K562 (cell line): ENCODE results near the gene PRDM1. TPM values are rescaled to one million over a fixed set of nuclear protein-coding genes. Genes with fewer than 3 reads are reported as not detected.

Source experiments
- BRD4 ChIP-seq: fragments of 200-600 bp; sonication (generic); IDR thresholded peaks from 2 replicates; pipeline ENCODE4 v1.6.1; 2017; ENCODE audit warnings: inconsistent platforms
- CHCHD3 ChIP-seq: fragments of 250-450 bp; sonication (Bioruptor Pico); IDR thresholded peaks from 2 replicates; pipeline ENCODE4 v2.1.2; 2022; ENCODE audit warnings: mild to moderate bottlenecking
- CXXC5 ChIP-seq: fragments of 250-450 bp; sonication (Bioruptor Pico); IDR thresholded peaks from 2 replicates; pipeline ENCODE4 v1.8.0; 2022; ENCODE audit warnings: inconsistent platforms, mild to moderate bottlenecking, moderate library complexity
- ESRRA ChIP-seq: fragments of 450-650 bp; IDR thresholded peaks from 2 replicates; pipeline ENCODE4 v1.6.1; 2014; ENCODE audit warnings: low read depth, mild to moderate bottlenecking, moderate library complexity, borderline replicate concordance
- ETV1 ChIP-seq: fragments of 450-650 bp; conservative IDR thresholded peaks from 2 replicates; pipeline ENCODE4 v1.6.1; 2016; ENCODE audit warnings: missing genetic modification characterization, control low read depth, low read depth, missing compliant biosample characterization
- GABPB2 ChIP-seq: fragments of 250-450 bp; sonication (Bioruptor Pico); conservative IDR thresholded peaks from 2 replicates; pipeline ENCODE4 v1.5.1; 2021; ENCODE audit warnings: mild to moderate bottlenecking
- HIVEP1 ChIP-seq: fragments of 250-450 bp; sonication (Bioruptor Pico); IDR thresholded peaks from 2 replicates; pipeline ENCODE4 v1.4.0; 2020; ENCODE audit warnings: mild to moderate bottlenecking
- KLF10 ChIP-seq: fragments of 250-450 bp; sonication (Bioruptor Pico); IDR thresholded peaks from 2 replicates; pipeline ENCODE4 v1.6.1; 2021; ENCODE audit warnings: matching md5 sums
- NFIC ChIP-seq: fragments of 450-650 bp; IDR thresholded peaks from 2 replicates; pipeline ENCODE4 v1.6.1; 2017; ENCODE audit warnings: mild to moderate bottlenecking, inconsistent platforms
- NR1H2 ChIP-seq: sonication (generic); formaldehyde crosslinking; IDR thresholded peaks from 2 replicates; pipeline ENCODE4 v1.4.0; 2020; ENCODE audit warnings: mild to moderate bottlenecking, missing genetic modification reagents
- PTRF ChIP-seq: fragments of 450-650 bp; IDR thresholded peaks from 2 replicates; pipeline ENCODE4 v1.6.1; 2016; ENCODE audit warnings: mild to moderate bottlenecking, missing genetic modification characterization, missing compliant biosample characterization
- PTTG1 ChIP-seq: fragments of 450-650 bp; IDR thresholded peaks from 2 replicates; pipeline ENCODE4 v1.6.1; 2016; ENCODE audit warnings: low read depth, mild to moderate bottlenecking, missing genetic modification characterization, missing compliant biosample characterization
- RAD51 ChIP-seq: fragments of 450-650 bp; IDR thresholded peaks from 2 replicates; pipeline ENCODE4 v1.7.1; 2016; ENCODE audit warnings: low read depth, mild to moderate bottlenecking, borderline replicate concordance
- SIX5 ChIP-seq, 2 experiments: IDR thresholded peaks; 2 replicates each; pipeline ENCODE4 v1.6.1; 2011; ENCODE audit warnings: low read length in 2 of 2, borderline replicate concordance in 1 of 2, low read depth in 1 of 2, mild to moderate bottlenecking in 1 of 2, moderate library complexity in 1 of 2; ENCODE audit not compliant: insufficient read depth in 1 of 2
- SMAD2 ChIP-seq: fragments of 150-350 bp; IDR thresholded peaks from 2 replicates; pipeline ENCODE4 v1.6.1; 2014; ENCODE audit warnings: low read depth, mild to moderate bottlenecking, low read length
- SOX6 ChIP-seq: fragments of 450-650 bp; IDR thresholded peaks from 2 replicates; pipeline ENCODE4 v1.6.1; 2014; ENCODE audit warnings: mild to moderate bottlenecking
- TBP ChIP-seq: optimal IDR thresholded peaks from 2 replicates; pipeline ENCODE3; 2011; ENCODE audit warnings: low read depth, low read length, improper control_type of control experiment
- ZNF134 ChIP-seq: fragments of 250-450 bp; sonication (Bioruptor Pico); conservative IDR thresholded peaks from 2 replicates; pipeline ENCODE4 v1.4.0; 2020
- ZNF140 ChIP-seq: fragments of 250-450 bp; sonication (Bioruptor Pico); IDR thresholded peaks from 2 replicates; pipeline ENCODE4 v1.8.0; 2021; ENCODE audit warnings: moderate library complexity, mild to moderate bottlenecking, inconsistent platforms
- ZNF197 ChIP-seq: fragments of 200-800 bp; sonication (Bioruptor generic); IDR thresholded peaks from 2 replicates; pipeline ENCODE4 v1.6.1; 2016; ENCODE audit warnings: low read depth, missing genetic modification characterization, missing compliant biosample characterization
- ZNF444 ChIP-seq: fragments of 250-450 bp; sonication (Bioruptor Pico); IDR thresholded peaks from 2 replicates; pipeline ENCODE4 v1.4.0; 2020; ENCODE audit warnings: mild to moderate bottlenecking, moderate library complexity
- polyA plus RNA-seq, 8 experiments: library from polyadenylated mRNA; depleted of rRNA in 4 of 8; stranded (reverse) in 5 of 8; unstranded in 3 of 8; fragments of >200 nt; fragmentation: Nextera tagmentation in 2 of 8; fragmentation: Illumina TruSeq in 1 of 8; extraction: Ambion mirVana in 2 of 8; extraction: Trizol in 1 of 8; gene quantifications; 2 replicates each; pipeline versions ENCODE4 v1.2.1 to v1.2.3, GENCODE V29; 2011 to 2014; ENCODE audit warnings: inconsistent platforms in 1 of 8, missing spikeins in 1 of 8
- total RNA-seq, 7 experiments: library from RNA; depleted of rRNA in 6 of 7; stranded (reverse); fragments of >200 nt in 6 of 7; fragmentation: Illumina TruSeq in 2 of 7; extraction: Trizol in 2 of 7; gene quantifications; 2 replicates each; pipeline versions ENCODE4 v1.2.1 to v1.2.3, GENCODE V29; 2011 to 2021; ENCODE audit warnings: low replicate concordance in 1 of 7
- TF ChIP-seq, protein P1 (sequence below): sonication (generic); formaldehyde crosslinking; IDR thresholded peaks from 2 replicates; pipeline ENCODE4 v1.8.0; 2022; ENCODE audit warnings: mild to moderate bottlenecking, missing genetic modification reagents, borderline replicate concordance
- TF ChIP-seq, protein P2 (sequence below): IDR thresholded peaks from 2 replicates; pipeline ENCODE4 v1.6.1; 2011; ENCODE audit not compliant: insufficient read length; ENCODE audit errors: extremely low read depth
- TF ChIP-seq, protein P3 (sequence below): fragments of 450-650 bp; formaldehyde crosslinking; IDR thresholded peaks from 2 replicates; pipeline ENCODE4 v1.4.0; 2020; ENCODE audit warnings: mild to moderate bottlenecking, moderate library complexity
- TF ChIP-seq, protein P4 (sequence below): fragments of 450-650 bp; IDR thresholded peaks from 2 replicates; pipeline ENCODE4 v1.6.1; 2016; ENCODE audit warnings: antibody characterized with exemption

PRDM1 gene
- total and polyA plus RNA-seq, 9 of the 15 experiments (the other 6 are each of a cell fraction or from before 2014, with no cell fraction given), result 0.09 to 0.89 (median 0.27) TPM

DNA sequence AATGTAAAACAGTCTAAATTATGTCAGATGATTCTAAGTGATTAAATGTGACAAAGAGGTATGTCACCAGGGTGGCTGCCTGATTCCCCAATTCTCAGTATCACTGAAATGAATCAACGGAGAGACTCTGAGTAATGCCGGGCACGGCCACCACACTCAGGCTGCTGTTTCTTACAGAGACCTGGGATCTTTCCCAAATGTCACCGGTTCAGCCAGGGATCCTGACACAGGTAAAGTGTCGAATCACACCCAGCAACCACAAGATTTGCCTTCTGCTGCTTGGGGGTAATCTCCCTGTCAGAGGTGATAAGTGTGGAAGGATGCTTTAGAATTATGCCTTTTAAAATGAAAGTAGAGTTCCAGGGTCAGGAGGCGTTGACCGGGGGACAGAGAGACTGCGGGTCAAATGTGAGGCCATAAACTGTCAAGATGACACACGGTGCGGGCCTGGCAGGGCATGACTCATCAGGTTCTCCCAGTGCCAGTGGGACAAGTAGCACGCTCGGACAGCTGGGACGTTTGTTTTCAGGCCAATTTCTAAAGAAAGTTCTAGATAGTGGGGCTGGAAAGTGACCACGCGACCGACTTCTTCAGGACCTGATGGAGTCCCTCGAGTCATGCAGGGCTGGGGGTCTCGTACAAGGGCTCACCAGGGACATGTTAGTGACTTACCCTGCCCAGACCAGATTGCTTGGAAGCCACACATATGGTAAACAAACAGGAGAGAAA lies 48.9 kb downstream of the PRDM1 start (continued):
- no peak for TF ChIP-seq ETV1 (tag)
- no peak for TF ChIP-seq ZNF140 (CRISPR knock-in tag)
- TF ChIP-seq CXXC5, result 0 out of 2 replicates have a peak, but pooled peaks have one; percentile 31
- peak; percentile 30; the same call in 1 of the 2 replicates for TF ChIP-seq SOX6
- no peak for TF ChIP-seq SIX5 (IDR thresholded peaks at IDR 0.05; ENCODE audit: borderline replicate concordance in 1 of 2, insufficient read depth in 1 of 2, low read depth in 1 of 2, low read length in 2 of 2)
- TF ChIP-seq ZNF444, result no peak
- TF ChIP-seq, protein P1, sequence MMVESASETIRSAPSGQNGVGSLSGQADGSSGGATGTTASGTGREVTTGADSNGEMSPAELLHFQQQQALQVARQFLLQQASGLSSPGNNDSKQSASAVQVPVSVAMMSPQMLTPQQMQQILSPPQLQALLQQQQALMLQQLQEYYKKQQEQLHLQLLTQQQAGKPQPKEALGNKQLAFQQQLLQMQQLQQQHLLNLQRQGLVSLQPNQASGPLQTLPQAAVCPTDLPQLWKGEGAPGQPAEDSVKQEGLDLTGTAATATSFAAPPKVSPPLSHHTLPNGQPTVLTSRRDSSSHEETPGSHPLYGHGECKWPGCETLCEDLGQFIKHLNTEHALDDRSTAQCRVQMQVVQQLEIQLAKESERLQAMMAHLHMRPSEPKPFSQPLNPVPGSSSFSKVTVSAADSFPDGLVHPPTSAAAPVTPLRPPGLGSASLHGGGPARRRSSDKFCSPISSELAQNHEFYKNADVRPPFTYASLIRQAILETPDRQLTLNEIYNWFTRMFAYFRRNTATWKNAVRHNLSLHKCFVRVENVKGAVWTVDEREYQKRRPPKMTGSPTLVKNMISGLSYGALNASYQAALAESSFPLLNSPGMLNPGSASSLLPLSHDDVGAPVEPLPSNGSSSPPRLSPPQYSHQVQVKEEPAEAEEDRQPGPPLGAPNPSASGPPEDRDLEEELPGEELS (CRISPR knock-in tag), result no peak
- TF ChIP-seq, protein P2, sequence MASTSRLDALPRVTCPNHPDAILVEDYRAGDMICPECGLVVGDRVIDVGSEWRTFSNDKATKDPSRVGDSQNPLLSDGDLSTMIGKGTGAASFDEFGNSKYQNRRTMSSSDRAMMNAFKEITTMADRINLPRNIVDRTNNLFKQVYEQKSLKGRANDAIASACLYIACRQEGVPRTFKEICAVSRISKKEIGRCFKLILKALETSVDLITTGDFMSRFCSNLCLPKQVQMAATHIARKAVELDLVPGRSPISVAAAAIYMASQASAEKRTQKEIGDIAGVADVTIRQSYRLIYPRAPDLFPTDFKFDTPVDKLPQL, result no peak
- peak; percentile 24; the same call in 1 of the 2 replicates for TF ChIP-seq NFIC
- TF ChIP-seq ESRRA, result peak; percentile 62; the same call in 1 of the 2 replicates
- TF ChIP-seq CHCHD3 (CRISPR knock-in tag), result no peak
- no peak for TF ChIP-seq KLF10
- TF ChIP-seq ZNF197 (CRISPR knock-in tag), result peak; percentile 63; the same call in 1 of the 2 replicates
- TF ChIP-seq NR1H2 (CRISPR knock-in tag), result no peak
- TF ChIP-seq, protein P3, sequence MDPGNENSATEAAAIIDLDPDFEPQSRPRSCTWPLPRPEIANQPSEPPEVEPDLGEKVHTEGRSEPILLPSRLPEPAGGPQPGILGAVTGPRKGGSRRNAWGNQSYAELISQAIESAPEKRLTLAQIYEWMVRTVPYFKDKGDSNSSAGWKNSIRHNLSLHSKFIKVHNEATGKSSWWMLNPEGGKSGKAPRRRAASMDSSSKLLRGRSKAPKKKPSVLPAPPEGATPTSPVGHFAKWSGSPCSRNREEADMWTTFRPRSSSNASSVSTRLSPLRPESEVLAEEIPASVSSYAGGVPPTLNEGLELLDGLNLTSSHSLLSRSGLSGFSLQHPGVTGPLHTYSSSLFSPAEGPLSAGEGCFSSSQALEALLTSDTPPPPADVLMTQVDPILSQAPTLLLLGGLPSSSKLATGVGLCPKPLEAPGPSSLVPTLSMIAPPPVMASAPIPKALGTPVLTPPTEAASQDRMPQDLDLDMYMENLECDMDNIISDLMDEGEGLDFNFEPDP (CRISPR knock-in tag), result no peak
- no peak for TF ChIP-seq ZNF134
- TF ChIP-seq PTRF, result no peak
- no peak for TF ChIP-seq GABPB2 (CRISPR knock-in tag)
- no peak for TF ChIP-seq HIVEP1 (CRISPR knock-in tag)
- TF ChIP-seq SMAD2, result no peak
- TF ChIP-seq PTTG1 (tag), result no peak
- no peak; the same call in 1 of the 2 replicates for TF ChIP-seq RAD51
- TF ChIP-seq TBP, result no peak
- no peak for TF ChIP-seq BRD4
- TF ChIP-seq, protein P4, sequence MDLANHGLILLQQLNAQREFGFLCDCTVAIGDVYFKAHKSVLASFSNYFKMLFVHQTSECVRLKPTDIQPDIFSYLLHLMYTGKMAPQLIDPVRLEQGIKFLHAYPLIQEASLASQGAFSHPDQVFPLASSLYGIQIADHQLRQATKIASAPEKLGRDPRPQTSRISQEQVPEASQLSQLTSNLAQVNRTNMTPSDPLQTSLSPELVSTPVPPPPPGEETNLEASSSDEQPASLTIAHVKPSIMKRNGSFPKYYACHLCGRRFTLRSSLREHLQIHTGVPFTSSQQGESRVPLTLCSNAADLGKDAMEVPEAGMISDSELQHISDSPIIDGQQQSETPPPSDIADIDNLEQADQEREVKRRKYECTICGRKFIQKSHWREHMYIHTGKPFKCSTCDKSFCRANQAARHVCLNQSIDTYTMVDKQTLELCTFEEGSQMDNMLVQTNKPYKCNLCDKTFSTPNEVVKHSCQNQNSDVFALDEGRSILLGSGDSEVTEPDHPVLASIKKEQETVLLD, result peak; percentile 50; the same call in 1 of the 2 replicates
